Vagina (tissue), 2 donors: ENCODE measurements around the gene DNAH3.

ENCODE experiments used
- POLR2A ChIP-seq, 2 donors: fragments of 450-650 bp; IDR thresholded peaks; one replicate each; pipeline ENCODE4 v1.6.1; 2017; ENCODE audit warnings: antibody characterized with exemption in 2 of 2, mild to moderate bottlenecking in 2 of 2, moderate library complexity in 2 of 2
- POLR2AphosphoS5 ChIP-seq, 2 donors: sonication (generic); formaldehyde crosslinking; IDR thresholded peaks; one replicate each; pipeline ENCODE4 v1.9.0; 2017; ENCODE audit warnings: antibody characterized with exemption in 2 of 2, mild to moderate bottlenecking in 2 of 2, low read depth in 1 of 2; ENCODE audit not compliant: insufficient read depth in 1 of 2
- TF ChIP-seq, protein P1 (sequence below), 3 experiments: fragments of 450-650 bp in 2 of 3; fragments of 200-600 bp in 1 of 3; sonication (generic) in 1 of 3; IDR thresholded peaks; one replicate each; pipeline ENCODE4 v1.5.1; 2017 to 2019; ENCODE audit warnings: antibody characterized with exemption in 3 of 3, mild to moderate bottlenecking in 2 of 3, moderate library complexity in 2 of 3

DNA sequence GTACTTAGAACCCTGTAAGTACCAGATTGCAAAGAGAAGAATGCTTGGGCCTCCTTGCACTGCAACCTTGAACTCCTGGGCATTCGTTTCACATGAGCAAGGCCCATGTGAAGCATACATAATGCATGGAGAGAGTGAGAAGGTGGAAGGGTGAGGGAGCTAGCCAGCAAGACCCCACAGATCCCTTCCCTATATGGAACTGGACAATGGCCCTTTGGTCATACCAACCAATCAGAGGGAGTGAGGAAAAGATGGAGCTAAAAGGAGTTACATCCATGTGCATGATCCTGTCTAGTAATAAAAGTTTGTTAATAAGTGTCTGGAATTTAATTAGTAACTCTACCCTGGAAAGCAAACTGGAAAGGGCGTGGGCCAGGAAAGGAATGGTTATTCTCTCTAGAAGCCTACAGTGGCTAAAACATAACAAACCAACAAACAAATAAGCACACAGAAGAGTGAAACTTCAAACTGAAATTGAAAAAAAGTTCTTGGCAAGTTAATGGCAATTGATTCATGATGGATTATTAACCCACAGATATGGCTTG, 29.6 kb downstream of the DNAH3 start:
- TF ChIP-seq, protein P1, sequence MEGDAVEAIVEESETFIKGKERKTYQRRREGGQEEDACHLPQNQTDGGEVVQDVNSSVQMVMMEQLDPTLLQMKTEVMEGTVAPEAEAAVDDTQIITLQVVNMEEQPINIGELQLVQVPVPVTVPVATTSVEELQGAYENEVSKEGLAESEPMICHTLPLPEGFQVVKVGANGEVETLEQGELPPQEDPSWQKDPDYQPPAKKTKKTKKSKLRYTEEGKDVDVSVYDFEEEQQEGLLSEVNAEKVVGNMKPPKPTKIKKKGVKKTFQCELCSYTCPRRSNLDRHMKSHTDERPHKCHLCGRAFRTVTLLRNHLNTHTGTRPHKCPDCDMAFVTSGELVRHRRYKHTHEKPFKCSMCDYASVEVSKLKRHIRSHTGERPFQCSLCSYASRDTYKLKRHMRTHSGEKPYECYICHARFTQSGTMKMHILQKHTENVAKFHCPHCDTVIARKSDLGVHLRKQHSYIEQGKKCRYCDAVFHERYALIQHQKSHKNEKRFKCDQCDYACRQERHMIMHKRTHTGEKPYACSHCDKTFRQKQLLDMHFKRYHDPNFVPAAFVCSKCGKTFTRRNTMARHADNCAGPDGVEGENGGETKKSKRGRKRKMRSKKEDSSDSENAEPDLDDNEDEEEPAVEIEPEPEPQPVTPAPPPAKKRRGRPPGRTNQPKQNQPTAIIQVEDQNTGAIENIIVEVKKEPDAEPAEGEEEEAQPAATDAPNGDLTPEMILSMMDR (IDR thresholded peaks at IDR 0.05): no peak
- TF ChIP-seq POLR2A (IDR thresholded peaks at IDR 0.05) (no peak), POLR2AphosphoS5 (IDR thresholded peaks at IDR 0.05; ENCODE audit: insufficient read depth in 1 of 2, low read depth in 1 of 2) (no peak)
